NT2/D1 (cell line): ENCODE data around the gene MYB.

ENCODE experiments used
- DNase-seq: peaks from one replicate; pipeline ENCODE4 v3.0.0-alpha.2; 2011; ENCODE audit warnings: low read depth, low spot score
- H3K27me3 ChIP-seq: 2 replicates; pipeline ENCODE4 v1.6.0; 2011; ENCODE audit warnings: mild to moderate bottlenecking; ENCODE audit not compliant: insufficient read length, insufficient read depth
- H3K36me3 ChIP-seq: 2 replicates; pipeline ENCODE4 v1.6.1; 2011; ENCODE audit warnings: mild to moderate bottlenecking, low read length, mixed read lengths; ENCODE audit not compliant: insufficient read depth, insufficient read length
- H3K4me1 ChIP-seq: 2 replicates; pipeline ENCODE4 v1.5.1; 2011; ENCODE audit not compliant: insufficient read depth, insufficient read length
- H3K4me3 ChIP-seq: 2 replicates; pipeline ENCODE4 v1.5.1; 2011; ENCODE audit warnings: low read depth; ENCODE audit not compliant: insufficient read length
- H3K9ac ChIP-seq: 2 replicates; pipeline ENCODE4 v1.6.0; 2011; ENCODE audit warnings: low read depth; ENCODE audit not compliant: insufficient read length
- H3K9me3 ChIP-seq: 2 replicates; pipeline ENCODE4 v1.5.1; 2011; ENCODE audit warnings: mild to moderate bottlenecking, low read length; ENCODE audit not compliant: insufficient read depth
- SUZ12 ChIP-seq: IDR thresholded peaks from 2 replicates; pipeline ENCODE4 v1.6.1; 2011; ENCODE audit not compliant: insufficient read length, insufficient read depth; ENCODE audit errors: extremely low read depth
- YY1 ChIP-seq: IDR thresholded peaks from 2 replicates; pipeline ENCODE4 v1.6.1; 2011; ENCODE audit not compliant: insufficient read length, insufficient read depth
- ZNF274 ChIP-seq: IDR thresholded peaks from 2 replicates; pipeline ENCODE4 v1.6.1; 2011; ENCODE audit warnings: mild to moderate bottlenecking, low read depth, low read length

MYB gene

DNA sequence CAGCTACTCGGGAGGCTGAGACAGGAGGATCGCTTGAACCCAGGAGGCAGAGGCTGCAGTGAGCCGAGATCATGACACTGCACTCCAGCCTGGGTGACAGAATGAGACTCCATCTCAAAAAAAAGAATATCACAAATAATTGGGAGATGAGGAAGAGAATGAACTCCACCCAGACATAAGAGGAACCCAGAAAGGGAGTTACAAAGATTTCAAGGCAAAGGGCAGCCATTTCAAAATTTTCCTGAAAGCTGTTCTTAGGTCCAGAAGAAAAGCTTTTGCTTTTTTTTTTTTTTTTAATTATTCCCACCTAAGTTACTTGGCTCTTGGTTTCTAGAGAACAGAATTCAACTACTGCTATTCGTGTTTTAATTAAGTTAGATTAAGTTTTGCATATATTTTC lies 23.8 kb downstream of the MYB start:
- no peak overlapping the region for H3K4me3 ChIP-seq
- 0 out of 2 replicates have a peak, but pooled peaks cover 5% of the 10 kb centered on the region for H3K9me3 ChIP-seq
- TF ChIP-seq SUZ12 (no peak), ZNF274 (no peak), YY1 (no peak)
- H3K27me3 ChIP-seq, result no peaks in the 10 kb centered on the region
- no peaks in the 10 kb centered on the region for H3K36me3 ChIP-seq
- no peaks in the 10 kb centered on the region for H3K4me1 ChIP-seq
- H3K9ac ChIP-seq, result no peak overlapping the region
- DNase-seq, result no peak

DNA sequence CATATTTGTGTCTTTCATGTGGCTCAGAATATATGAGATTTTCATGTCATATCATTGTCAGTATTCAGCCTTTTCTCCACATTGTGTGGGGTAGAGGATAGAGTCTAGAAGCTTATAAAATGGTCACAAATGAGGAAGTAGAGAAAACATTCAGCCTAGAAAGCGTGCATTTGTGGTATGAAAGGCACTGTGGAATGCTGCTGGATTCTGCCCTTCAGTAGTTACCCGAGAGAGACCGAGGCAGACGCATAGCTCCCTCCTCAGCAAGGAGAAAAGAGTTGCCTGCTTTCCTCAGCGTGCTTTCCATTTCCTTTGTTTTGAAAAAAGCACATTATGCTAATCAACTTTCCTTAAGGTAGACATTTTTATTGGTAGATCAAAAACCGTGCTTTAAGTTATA lies 28.7 kb downstream of the MYB start:
- no peak for TF ChIP-seq SUZ12
- no peak for TF ChIP-seq YY1
- no peak for TF ChIP-seq ZNF274
- no peaks in the 10 kb centered on the region for H3K4me1 ChIP-seq
- 0 out of 2 replicates have a peak, but pooled peaks cover 5% of the 10 kb centered on the region for H3K9me3 ChIP-seq
- H3K4me3 ChIP-seq, result no peak overlapping the region
- DNase-seq, result no peak
- no peaks in the 10 kb centered on the region for H3K27me3 ChIP-seq
- H3K36me3 ChIP-seq, result no peaks in the 10 kb centered on the region
- H3K9ac ChIP-seq, result no peak overlapping the region

DNA sequence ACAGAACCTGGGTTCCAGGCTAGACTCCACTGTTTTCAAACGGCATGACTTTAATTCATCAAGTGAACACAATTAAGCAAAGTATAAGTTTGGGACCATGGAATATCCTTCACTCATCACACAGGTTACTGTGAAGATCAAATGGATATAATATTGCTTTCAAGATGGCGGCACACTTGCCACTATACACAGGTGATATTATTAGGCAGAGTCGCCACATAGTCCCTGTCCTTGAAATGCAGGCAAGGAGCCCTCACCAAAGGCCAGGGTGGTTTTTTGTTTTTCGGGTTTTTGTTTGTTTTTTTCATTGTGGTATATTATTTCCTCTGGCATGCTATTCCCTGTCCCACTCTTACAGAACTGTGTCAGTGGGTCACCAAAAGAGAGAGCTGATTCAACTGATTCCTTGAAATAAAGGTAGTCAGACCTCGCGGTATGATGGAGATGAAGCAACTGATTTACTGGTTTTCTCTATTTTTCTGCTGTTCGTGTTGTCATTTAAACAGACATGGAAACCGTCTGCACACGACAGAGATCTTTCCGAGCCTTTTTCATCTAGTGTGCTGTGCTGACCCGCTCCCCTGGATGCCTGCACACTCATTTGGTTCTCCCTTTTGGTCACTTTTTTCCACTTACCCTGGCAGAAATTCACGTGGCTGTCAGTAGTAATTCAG lies 29.7 kb downstream of the MYB start:
- Histone ChIP-seq H3K9me3 (0 out of 2 replicates have a peak, but pooled peaks cover 5% of the 10 kb centered on the region), H3K9ac (no peak overlapping the region), H3K4me1 (no peaks in the 10 kb centered on the region), H3K27me3 (no peaks in the 10 kb centered on the region), H3K36me3 (no peaks in the 10 kb centered on the region), H3K4me3 (no peak overlapping the region)
- no peak for DNase-seq
- TF ChIP-seq ZNF274, result no peak
- no peak for TF ChIP-seq YY1

DNA sequence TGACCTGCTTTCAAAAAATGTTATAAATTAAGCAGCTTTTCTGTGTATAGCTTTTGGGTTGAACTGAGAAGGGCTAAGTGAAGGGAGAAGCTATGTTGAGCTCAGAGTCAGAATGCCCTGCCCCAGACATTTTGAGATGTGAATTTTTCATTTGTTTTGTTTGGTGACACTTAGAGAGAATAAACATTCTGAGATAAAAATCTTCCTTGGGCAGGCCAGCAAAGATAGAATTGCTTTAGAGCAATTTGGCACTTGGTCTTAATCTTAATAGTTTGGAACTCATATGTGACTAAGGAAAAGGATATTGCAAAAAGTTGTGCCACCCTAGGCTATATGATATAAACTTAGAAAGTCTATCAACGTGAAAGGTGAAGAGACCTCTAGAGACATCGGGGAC lies 30.2 kb downstream of the MYB start:
- Histone ChIP-seq H3K27me3 (no peaks in the 10 kb centered on the region), H3K36me3 (no peaks in the 10 kb centered on the region), H3K4me1 (no peaks in the 10 kb centered on the region), H3K9ac (no peak overlapping the region), H3K4me3 (no peak overlapping the region), H3K9me3 (0 out of 2 replicates have a peak, but pooled peaks cover 5% of the 10 kb centered on the region)
- DNase-seq, result no peak
- TF ChIP-seq ZNF274 (no peak), SUZ12 (no peak), YY1 (no peak)

DNA sequence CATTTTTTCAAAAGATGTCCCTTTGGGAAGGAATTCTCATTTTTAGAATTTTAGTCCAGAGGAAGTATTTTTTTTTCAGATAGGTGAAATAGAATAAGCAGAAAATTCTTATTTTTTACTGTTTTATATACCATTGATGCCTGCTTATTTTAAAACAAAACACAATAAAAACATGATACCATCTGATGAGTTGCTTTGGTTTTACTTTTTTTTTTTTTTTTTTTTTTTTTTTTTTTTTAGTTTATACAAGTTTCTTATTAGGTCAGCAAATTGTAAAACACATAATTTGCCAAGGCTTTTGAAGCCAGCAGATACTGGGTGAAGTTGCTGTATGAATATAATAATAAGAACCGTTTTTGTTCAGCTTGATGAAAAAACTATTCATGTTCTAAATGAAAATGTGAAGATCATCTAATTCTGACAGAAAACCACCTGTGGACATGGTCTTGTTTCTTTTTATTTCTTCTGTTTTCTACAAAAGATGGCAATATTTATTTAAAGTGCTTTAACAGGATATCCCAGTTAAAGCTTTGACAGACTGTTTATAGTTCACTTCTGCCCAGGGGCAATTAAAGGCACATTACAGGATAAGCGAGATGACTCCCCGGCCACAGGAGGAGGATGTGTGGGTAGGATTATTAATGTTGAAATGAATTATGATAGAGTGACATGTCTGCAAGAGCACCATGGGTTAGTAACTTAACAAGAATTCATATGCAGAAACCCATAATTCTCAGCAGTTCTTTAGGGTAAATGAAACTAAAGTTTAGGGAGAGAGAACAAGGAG lies 31.1 kb downstream of the MYB start:
- Histone ChIP-seq H3K9ac (no peak overlapping the region), H3K27me3 (no peaks in the 10 kb centered on the region), H3K4me3 (no peak overlapping the region), H3K9me3 (0 out of 2 replicates have a peak, but pooled peaks cover 5% of the 10 kb centered on the region), H3K4me1 (no peaks in the 10 kb centered on the region), H3K36me3 (no peaks in the 10 kb centered on the region)
- TF ChIP-seq YY1 (no peak), SUZ12 (no peak), ZNF274 (no peak)
- no peak for DNase-seq

DNA sequence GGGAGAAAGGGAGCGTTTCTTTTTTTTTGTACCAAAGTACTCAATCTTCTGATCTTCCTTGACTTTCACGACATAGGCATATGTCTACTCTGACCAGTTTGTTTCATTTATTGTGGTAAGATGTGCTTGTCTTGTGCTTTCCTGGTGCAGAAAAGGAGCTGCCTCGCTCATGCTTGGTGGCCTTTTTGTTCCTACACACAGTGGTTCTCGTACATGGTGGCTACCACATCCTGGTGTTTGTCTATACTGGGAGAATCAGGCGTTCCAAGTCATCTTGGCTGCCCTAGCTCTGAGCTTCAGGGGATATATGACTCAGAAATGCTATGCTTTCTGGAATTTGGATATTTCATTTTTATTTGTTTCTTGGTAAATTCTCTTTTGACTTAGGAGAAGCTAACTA lies 31.8 kb downstream of the MYB start:
- 0 out of 2 replicates have a peak, but pooled peaks cover 5% of the 10 kb centered on the region for H3K9me3 ChIP-seq
- no peak for DNase-seq
- no peak overlapping the region for H3K9ac ChIP-seq

DNA sequence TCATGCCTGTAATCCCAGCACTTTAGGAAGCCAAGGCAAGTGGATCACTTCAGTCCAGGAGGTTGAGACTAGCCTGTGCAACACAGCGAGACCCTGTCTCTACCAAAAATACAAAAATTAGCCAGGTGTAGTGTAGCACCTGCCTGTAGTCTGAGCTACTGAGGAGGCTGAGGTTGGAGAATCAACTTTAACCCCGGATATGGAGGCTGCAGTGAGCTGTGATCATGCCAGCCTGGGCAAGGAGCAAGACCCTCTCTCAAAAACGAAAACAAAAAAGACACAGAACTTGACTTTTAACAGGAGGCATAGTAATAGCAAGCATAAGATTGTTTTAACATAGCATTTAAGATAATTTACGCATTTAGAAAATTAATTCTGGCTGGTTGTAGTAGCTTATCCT lies 32.5 kb downstream of the MYB start:
- Histone ChIP-seq H3K36me3 (no peaks in the 10 kb centered on the region), H3K4me3 (no peak overlapping the region), H3K9ac (no peak overlapping the region), H3K4me1 (no peaks in the 10 kb centered on the region), H3K9me3 (0 out of 2 replicates have a peak, but pooled peaks cover 5% of the 10 kb centered on the region), H3K27me3 (no peaks in the 10 kb centered on the region)
- DNase-seq, result no peak
- no peak for TF ChIP-seq SUZ12
- TF ChIP-seq ZNF274, result no peak
- TF ChIP-seq YY1, result no peak

More for the DNA sequence above, 31.8 kb downstream of the MYB start:
- Histone ChIP-seq H3K36me3 (no peaks in the 10 kb centered on the region), H3K4me1 (no peaks in the 10 kb centered on the region), H3K27me3 (no peaks in the 10 kb centered on the region), H3K4me3 (no peak overlapping the region)
- TF ChIP-seq SUZ12 (no peak), ZNF274 (no peak), YY1 (no peak)
